VCaP (cell line): ENCODE data around the gene MKLN1.

Experiments
- H3K27ac ChIP-seq: fragments of 450-650 bp; 2 replicates; pipeline ENCODE4 v1.5.1; 2017
- TF ChIP-seq, protein P1 (sequence below): fragments of 450-650 bp; conservative IDR thresholded peaks from 2 replicates; pipeline ENCODE4 v1.5.1; 2017; ENCODE audit warnings: mild to moderate bottlenecking, moderate library complexity

Gene MKLN1

GRCh38 chr7:131384286-131384635 lies 56.6 kb downstream of the MKLN1 start:
- H3K27ac ChIP-seq = no peak overlapping the region
- TF ChIP-seq, protein P1, sequence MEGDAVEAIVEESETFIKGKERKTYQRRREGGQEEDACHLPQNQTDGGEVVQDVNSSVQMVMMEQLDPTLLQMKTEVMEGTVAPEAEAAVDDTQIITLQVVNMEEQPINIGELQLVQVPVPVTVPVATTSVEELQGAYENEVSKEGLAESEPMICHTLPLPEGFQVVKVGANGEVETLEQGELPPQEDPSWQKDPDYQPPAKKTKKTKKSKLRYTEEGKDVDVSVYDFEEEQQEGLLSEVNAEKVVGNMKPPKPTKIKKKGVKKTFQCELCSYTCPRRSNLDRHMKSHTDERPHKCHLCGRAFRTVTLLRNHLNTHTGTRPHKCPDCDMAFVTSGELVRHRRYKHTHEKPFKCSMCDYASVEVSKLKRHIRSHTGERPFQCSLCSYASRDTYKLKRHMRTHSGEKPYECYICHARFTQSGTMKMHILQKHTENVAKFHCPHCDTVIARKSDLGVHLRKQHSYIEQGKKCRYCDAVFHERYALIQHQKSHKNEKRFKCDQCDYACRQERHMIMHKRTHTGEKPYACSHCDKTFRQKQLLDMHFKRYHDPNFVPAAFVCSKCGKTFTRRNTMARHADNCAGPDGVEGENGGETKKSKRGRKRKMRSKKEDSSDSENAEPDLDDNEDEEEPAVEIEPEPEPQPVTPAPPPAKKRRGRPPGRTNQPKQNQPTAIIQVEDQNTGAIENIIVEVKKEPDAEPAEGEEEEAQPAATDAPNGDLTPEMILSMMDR = no peak

- TF ChIP-seq, protein P1 = no peak
- no peak overlapping the region for H3K27ac ChIP-seq
Observed at GRCh38 chr7:131385039-131385605, 57.4 kb downstream of the MKLN1 start.

DNA sequence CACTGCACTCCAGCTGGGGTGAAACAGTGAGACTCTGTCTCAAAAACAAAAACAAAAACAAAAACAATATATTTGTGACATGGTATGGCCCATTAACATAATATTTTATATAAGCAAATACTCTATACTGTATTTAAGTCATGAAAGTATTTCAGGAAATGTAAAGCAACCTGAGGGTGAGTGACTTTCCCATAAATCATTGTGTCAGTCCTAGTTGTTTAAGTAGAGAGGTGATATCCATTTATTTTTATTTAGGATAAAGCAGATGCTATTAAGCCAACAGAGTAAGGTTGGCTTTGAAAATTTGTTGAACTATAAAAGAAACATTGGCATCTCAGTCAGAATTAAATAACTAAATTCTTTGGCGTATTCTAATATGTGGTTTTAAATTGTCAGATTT lies 60.5 kb downstream of the MKLN1 start:
- H3K27ac ChIP-seq = peak overlapping the region; percentile 45; the same call in 1 of the 2 replicates
- TF ChIP-seq, protein P1 = no peak

- H3K27ac ChIP-seq = no peak overlapping the region
- TF ChIP-seq, protein P1 = no peak
Observed at GRCh38 chr7:131390275-131390674, 62.6 kb downstream of the MKLN1 start.

GRCh38 chr7:131391145-131391544 lies 63.5 kb downstream of the MKLN1 start:
- H3K27ac ChIP-seq = no peak overlapping the region
- TF ChIP-seq, protein P1 = no peak

DNA sequence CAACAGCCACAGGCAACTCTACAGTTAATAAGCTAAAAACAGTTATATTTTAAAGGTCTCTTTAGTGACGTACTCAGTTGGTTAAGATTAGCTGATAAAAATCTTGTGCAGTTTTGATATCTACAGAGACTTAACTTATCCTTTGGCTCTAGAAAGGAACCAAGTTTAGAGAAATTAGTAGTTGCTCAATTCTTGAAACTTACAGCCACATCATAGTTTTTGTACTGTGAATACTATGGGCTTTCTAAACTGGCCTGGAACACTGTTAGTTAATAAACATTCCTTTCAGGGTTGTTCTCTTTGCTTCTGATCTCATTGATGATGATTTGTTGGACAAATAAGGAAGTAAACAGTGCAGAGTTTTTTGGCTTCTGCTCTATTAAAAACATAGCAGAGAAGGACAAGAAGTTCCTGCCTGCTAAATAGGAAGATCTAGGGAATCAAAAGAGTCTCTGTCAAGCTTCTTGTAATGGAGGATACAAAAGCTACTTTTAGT lies 73.1 kb downstream of the MKLN1 start:
- TF ChIP-seq, protein P1 = no peak
- peak overlapping the region; percentile 93 for H3K27ac ChIP-seq

DNA sequence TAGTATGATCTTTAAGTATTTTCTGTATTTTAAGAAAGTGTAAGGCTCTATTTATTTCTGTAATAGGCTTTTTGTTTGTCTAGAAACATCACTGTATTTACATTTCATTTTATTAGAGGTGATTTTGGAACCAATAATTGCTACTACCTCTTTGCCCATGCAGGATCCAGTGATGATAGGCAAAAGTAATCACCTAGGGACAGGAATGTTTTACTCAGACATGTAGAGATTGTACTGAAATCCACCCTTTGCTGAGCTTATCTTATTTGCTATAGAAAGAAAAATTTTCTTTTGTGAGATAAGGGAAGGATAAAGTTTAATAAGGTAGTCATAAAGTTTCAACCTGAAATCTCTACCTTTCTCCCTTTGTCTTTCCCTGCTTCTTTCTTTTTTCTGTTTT lies 73.5 kb downstream of the MKLN1 start:
- peak overlapping the region; percentile 93 for H3K27ac ChIP-seq
- TF ChIP-seq, protein P1 = no peak
